HG03039 (cell line): ENCODE data around the gene TMEM244.
"Not testable (repeated sequence)": the region's sequence is repeated elsewhere in the genome, so short reads cannot be mapped to it uniquely, and the experiment has no call there.

Experiments
- ATAC-seq: cut with Tn5 transposase; IDR thresholded peaks from one replicate; pipeline ENCODE4 v1.9.1; 2021; ENCODE audit warnings: mild to moderate bottlenecking, moderate library complexity; ENCODE audit not compliant: unreplicated experiment

Gene TMEM244

DNA sequence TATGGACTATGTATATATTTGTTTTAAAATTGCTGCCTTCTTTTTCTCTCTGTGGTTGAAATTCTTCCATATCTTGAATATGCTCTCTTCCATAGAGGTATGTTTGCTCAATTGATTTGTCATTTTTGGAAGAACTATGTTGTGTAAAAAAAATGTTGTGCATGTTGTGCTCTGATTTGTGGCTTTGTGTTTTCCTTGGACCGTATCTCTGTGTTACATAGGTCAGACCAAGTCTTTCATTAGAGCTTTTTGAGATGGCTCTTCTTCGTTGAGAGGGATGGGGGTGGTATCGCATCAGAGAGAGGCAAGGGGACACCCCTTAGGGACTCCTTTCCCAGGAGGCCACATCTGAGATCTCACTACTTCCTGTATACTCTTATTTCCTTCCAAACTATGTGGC is 43.8 kb downstream of the TMEM244 start:
- ATAC-seq, result no peak

DNA sequence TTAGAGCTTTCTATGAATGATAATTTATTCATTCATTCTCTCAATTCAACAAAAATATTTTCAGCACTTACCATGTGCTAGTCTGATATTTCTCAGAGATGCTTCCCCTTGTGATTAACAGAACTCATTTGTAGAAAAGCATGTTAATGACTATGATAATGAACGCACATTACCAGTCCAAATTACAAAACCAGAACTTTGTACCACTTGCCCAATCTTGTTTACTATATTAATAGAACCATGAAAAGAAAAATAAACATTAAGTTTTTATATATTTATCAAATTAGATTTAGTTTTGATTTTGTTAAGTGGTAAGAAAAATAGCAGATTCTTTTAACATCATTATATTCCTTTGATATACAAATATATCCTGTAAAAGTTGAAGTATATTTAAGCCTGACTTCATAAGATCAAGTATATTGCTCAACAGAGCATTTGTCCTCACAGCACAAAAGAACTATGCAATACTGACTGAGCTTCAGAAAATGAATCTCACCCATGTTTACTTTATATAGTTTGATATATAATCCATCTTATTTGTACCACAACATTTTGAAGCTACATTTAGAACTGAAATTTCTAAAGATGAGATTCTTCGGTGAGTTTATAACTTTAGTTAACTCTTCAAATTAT is 48.9 kb downstream of the TMEM244 start:
- no peak for ATAC-seq

- ATAC-seq, result not testable (repeated sequence)
Measured at GRCh38 chr6:129807141-129807540, 54.0 kb downstream of the TMEM244 start.

DNA sequence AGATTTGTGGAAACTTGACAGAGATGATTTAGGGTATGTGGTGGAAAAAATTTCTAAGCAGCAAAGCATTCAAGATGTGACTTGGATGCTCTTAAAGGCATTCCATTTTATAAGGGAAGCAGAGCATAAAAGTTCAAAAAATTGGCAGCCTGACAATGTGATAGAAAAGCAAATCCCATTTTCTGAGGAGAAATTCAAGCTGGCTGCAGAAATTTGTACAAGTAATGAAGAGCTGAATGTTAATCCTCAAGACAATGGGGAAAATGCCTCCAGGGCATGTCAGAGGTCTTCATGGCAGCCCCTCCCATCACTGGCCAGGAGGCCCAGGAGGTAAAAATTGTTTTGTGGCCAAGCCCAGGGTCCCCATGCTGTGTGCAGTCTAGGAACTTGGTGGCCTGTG is 58.2 kb downstream of the TMEM244 start:
- ATAC-seq, result not testable (repeated sequence)

DNA sequence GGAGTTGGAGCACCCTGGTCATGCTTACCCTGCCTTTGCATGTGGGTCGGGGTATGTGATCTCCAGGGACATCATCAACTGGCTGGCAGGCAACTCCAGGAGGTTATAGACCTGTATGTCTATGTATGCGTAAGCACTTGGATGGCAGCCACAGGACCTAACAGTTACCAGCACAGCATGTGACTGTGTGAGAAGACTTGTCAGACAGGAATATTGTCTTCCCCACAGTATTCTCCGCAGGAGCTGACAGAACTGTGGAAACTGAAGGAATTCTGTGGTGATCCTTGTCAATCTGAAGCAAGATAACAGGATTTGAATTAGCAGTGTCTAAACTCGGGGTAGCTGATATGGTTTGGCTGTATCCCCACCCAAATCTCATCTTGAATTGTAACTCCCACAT is 59.2 kb downstream of the TMEM244 start:
- no peak for ATAC-seq

- no peak for ATAC-seq
Measured at GRCh38 chr6:129795261-129795660, 65.9 kb downstream of the TMEM244 start.

- ATAC-seq, result no peak
Measured at GRCh38 chr6:129793447-129793846, 67.7 kb downstream of the TMEM244 start.

GRCh38 chr6:129792049-129792448 is 69.1 kb downstream of the TMEM244 start:
- ATAC-seq, result no peak

- no peak for ATAC-seq
Measured at GRCh38 chr6:129790785-129791184, 70.3 kb downstream of the TMEM244 start.

DNA sequence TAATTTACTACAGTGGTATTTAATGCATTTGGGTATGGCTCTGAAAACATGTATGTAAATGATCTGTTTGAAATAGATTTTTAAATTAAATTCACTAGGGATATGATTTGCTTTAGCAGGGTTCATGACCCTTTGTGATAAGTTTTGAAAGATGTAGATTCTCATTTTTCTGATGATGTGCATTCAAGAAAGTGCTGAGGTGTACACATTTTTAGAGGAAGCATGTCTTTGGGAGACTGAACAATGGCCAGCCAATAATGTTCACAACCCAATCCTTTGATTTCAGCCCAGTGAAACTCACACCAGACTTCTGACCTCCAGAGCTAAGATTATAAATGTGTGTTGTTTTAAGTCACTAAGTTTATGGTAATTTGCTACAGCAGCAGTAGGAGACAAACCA is 71.1 kb downstream of the TMEM244 start:
- no peak for ATAC-seq

DNA sequence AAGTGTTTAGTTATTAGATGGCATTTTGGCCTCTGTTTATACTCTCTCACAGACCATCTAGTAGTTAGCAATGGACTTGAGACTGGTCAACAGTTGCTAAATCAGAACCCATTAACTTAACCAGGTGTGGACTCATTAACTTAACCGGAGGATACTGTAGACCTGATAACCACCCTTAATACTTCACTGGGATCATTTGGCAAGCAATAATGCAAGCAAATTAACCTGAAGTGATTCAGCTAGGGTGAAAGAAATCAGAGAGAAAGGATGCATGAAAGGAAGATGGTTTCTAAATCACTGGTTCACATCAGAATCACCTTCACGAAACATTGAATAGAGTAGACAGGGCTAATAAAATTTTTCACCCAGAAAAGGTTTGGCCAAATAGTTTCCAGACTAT is 73.3 kb downstream of the TMEM244 start:
- no peak for ATAC-seq

DNA sequence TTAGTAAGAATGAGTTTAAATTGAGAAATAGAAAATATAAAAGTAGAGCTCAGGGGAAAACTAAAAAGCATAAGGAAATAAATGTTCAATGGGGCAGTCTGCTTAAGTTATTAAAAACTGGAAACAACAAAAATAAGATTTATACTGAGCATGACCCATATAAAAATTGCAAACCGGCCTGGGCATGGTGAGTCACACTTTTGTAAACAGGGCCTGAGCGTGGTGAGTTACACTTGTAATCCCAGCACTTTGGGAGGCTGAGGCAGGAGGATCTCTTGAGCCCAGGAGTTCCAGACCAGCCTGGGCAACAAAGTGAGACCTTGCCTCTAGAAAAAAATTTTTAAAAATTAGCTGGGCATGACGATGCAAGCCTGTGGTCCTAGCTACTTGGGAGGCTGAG is 74.6 kb downstream of the TMEM244 start:
- ATAC-seq, result no peak

DNA sequence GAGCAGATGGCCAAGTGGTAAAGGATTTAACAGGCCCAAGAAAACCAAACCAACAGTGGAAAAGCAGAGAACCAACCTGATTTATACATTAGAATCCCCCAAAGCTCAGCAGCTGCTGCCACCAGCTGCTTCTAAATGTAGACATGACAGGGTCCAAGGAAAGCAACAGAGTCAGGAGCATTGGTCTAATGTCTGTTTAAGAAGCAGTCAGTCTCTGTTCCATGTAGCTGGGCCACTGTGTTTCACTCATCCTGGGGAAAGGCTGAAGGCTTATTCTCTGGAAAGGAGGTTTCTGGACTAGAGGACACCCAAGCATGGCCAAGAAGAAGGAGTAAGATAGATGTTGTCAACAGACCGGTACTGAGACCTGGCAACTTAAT is 75.4 kb downstream of the TMEM244 start:
- ATAC-seq, result no peak

DNA sequence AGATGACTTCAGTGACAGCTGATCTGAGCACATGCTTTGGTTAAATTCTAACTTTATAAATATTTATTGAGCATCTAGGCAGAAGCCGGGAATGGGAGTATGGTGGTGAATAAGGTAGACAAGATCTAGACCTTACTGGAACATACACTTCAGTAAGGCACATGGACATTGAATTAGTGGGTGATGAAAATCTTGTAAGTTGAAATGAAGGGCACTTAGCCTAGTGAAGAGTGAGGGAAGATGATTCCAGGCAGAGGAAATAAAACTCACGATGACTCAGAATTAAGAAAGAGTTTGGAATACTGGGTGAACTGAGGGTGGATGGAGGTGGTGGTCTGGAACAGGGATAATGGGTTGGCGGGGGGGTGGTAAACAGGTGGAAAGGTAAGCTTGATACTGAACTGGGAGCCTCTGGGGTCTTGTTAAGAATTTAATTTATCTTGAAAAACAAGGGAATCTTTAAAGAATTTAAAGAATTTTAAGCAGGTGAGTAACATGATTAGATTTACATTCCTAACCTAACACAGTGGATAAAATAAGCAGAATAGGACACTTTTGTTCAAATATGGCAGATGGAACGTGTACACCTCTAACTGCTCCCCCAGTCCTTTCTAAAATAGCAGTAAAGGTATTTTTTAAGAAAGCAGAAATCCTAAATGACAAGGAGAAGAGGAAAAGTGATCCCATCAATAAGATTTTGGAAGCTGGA is 75.9 kb downstream of the TMEM244 start:
- no peak for ATAC-seq
